RWPE1 (cell line): Measurements from ENCODE around the gene ZFP14.

ENCODE experiments used
- CTCF ChIA-PET: fragments of 350-600 bp; sonication (Branson Sonifier 250); formaldehyde crosslinking; extraction: SDS; loops from one replicate; lab custom pipeline; 2021; lab: Yijun Ruan, JAX
- POLR2A ChIA-PET: fragments of 400-600 bp; formaldehyde crosslinking; extraction: SDS; loops from one replicate; lab custom pipeline; 2020; ENCODE audit warnings: antibody characterized with exemption; ENCODE audit not compliant: low non-redundant PET; lab: Yijun Ruan, JAX
- DNase-seq: peaks from one replicate; pipeline ENCODE4 v3.0.0; 2012; ENCODE audit warnings: low spot score
- H3K27ac ChIP-seq: fragments of 450-650 bp; 2 replicates; pipeline ENCODE4 v1.5.1; 2017
- TF ChIP-seq, protein P1 (sequence below): fragments of 450-650 bp; conservative IDR thresholded peaks from 2 replicates; pipeline ENCODE4 v1.5.1; 2017; ENCODE audit warnings: low read depth, mild to moderate bottlenecking

The ZFP14 gene

DNA sequence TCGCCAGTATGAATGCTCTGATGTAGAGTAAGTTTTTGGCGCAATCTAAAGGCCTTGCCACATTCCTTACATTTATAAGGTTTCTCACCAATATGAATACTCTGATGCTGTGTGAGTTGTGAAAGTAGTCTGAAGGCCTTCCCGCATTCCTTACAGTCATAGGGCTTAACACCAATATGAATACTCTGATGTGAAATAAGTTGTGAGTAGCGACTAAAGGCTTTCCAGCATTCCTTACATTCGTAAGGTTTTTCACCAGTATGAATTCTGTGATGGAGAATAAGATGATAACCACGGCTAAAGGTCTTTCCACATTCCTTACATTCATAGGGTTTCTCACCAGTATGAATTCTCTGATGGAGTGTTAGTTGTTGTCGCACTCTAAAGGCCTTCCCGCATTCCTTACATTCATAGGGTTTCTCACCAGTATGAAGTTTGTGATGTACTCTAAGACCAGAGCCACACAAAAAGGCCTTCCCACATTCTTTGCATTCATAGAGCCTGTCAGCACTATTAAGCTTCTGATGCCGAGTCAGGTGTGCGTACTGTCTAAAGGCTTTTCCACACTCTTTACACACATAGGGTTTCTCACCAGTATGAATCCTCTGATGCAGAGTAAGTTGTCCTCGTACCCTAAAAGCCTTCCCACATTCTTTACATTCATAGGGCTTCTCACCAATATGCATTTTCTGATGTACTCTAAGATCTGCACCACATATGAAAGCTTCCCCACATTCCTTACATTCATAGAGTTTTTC lies 14.1 kb upstream of the ZFP14 start:
- CTCF ChIA-PET = interaction anchor here (0.6 kb wide), 1 partner anchor 287 kb away, joined by 3 read pairs; no protein-coding TSS in a partner anchor
- H3K27ac ChIP-seq = no peak overlapping the region
- TF ChIP-seq, protein P1, sequence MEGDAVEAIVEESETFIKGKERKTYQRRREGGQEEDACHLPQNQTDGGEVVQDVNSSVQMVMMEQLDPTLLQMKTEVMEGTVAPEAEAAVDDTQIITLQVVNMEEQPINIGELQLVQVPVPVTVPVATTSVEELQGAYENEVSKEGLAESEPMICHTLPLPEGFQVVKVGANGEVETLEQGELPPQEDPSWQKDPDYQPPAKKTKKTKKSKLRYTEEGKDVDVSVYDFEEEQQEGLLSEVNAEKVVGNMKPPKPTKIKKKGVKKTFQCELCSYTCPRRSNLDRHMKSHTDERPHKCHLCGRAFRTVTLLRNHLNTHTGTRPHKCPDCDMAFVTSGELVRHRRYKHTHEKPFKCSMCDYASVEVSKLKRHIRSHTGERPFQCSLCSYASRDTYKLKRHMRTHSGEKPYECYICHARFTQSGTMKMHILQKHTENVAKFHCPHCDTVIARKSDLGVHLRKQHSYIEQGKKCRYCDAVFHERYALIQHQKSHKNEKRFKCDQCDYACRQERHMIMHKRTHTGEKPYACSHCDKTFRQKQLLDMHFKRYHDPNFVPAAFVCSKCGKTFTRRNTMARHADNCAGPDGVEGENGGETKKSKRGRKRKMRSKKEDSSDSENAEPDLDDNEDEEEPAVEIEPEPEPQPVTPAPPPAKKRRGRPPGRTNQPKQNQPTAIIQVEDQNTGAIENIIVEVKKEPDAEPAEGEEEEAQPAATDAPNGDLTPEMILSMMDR = no peak
- POLR2A ChIA-PET = no interaction called here
- no peak for DNase-seq

DNA sequence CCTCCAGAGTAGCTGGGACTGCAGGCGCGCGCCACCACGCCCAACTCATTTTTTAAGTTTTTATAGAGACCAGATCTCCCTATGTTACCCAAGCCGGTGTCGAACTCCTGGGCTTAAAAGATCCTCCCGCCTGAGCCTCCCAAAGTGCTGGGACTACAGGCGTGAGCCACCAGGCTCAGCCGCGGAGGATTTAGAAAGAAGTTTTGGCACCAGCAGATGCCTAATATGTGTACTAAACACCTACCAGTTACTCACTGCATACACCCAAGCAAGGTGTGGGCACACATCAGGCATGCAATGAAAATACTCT lies 464 bp upstream of the ZFP14 start:
- ChIA-PET CTCF (interaction anchor here (0.6 kb wide), 1 partner anchor 193 kb away, joined by 5 read pairs; the partner anchor contains the start of gene ZNF529), POLR2A (no interaction called here)
- H3K27ac ChIP-seq = peak overlapping the region; percentile 88
- DNase-seq = no peak
- TF ChIP-seq, protein P1 = no peak

DNA sequence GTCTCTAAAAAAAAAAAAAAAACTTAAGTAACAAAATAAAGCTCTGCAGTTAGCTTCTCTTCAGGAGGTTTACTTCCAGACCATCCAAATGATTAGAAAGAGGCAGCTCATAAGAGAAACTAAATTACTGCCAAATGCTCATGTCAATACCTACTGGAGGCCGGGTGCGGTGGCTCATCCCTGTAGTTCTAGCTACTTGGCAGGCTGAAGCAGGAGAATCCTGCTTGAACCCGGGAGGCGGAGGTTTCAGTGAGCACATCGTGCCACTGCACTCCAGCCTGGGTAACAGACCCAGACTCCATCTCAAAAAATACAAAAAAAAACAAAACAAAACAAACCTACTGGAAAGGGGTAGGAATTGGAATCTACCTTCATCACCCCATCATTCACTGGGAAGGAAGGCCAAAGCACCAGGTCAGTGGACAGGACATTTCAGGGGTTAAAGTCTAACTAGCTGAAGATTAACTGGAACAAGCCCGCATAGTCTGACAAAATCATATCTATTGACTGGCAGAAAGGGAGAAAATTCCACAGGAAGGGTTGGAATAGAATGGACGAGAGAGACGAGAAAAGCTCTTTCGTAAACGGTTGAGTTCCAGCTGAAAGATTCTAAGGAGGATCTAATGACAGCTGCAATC lies 1.3 kb downstream of the ZFP14 start:
- DNase-seq = no peak
- H3K27ac ChIP-seq = no peak overlapping the region
- CTCF ChIA-PET = no interaction called here
- POLR2A ChIA-PET = no interaction called here
- TF ChIP-seq, protein P1 = no peak

DNA sequence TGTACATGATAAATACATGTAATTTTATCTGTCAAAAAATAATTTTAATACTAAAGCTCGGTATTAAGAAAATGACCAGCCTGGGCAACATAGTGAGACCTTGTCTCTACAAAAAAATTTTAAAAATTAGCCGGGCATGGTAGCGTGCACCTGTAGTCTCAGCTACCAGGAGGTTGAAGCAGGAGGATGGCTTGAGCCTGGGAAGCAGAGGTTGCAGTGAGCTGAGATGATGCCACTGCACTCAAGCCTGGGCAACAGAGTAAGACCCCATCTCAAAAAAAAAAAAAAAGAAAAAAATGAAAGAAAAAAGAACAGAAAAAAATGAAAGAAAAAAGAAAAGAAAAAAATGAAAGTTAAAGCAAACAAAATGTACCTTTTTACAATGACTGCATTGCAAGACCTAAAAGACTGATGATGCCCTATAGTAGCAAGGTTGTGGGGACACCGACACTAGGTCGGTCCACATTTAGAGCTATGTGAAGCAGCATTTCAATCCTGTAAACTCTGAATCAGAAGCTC lies 5.3 kb downstream of the ZFP14 start:
- POLR2A ChIA-PET = interaction anchor here (0.5 to 0.7 kb wide), 2 partner anchors 716 to 1117 kb away, joined by 3 to 4 read pairs; no protein-coding TSS in a partner anchor
- TF ChIP-seq, protein P1 = no peak
- no peak overlapping the region for H3K27ac ChIP-seq
- CTCF ChIA-PET = no interaction called here
- no peak for DNase-seq

DNA sequence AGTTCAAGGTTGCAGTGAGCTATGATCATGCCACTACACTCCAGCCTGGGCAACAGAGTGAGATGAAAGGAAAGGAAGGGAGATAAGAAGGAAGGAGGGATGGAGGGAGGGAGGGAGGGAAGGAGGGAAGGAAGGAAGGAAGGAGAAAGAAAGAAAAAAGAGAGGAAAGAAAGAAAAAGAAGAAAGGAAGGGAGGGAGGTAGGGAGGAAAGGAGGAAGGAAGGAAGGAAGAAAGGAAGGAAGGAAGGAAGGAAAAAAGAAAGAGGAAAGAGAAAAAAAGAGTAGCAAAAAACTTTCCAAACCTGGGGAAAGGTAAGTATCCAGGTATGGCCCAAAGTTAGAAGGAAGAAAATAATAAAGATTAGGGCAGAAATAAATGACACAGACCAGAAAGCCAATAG lies 7.1 kb downstream of the ZFP14 start:
- H3K27ac ChIP-seq = no peak overlapping the region
- TF ChIP-seq, protein P1 = no peak
- no peak for DNase-seq
- CTCF ChIA-PET = interaction anchor here (0.6 to 0.7 kb wide), 2 partner anchors 24 to 40 kb away, joined by 3 read pairs; no protein-coding TSS in a partner anchor
- POLR2A ChIA-PET = interaction anchor here (0.6 kb wide), 1 partner anchor 478 kb away, joined by 3 read pairs; no protein-coding TSS in a partner anchor

DNA sequence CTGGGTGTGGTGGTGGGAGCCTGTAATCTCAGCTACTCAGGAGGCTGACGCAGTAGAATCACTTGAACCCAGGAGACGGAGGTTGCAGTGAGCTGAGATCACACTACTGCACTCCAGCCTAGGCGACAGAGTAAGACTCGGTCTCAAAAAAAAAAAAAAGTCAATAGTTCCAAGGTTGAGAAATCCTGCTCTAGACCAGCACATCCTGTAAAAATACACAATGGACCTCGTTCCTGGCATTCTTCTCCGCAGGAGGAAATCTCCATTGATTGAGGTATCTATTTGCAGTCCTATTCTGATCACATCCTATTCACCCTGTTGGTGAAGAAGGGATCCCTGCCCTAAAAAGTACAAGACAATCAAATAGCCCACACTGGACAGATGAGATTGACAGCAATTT lies 15.2 kb downstream of the ZFP14 start:
- POLR2A ChIA-PET = no interaction called here
- H3K27ac ChIP-seq = no peak overlapping the region
- TF ChIP-seq, protein P1 = no peak
- DNase-seq = no peak
- CTCF ChIA-PET = no interaction called here
